Transverse colon (tissue), 3 donors: ENCODE data around the gene ATG16L1.

Experiments
- POLR2A ChIP-seq: fragments of 450-650 bp; IDR thresholded peaks from one replicate; pipeline ENCODE4 v1.6.1; 2016; ENCODE audit warnings: antibody characterized with exemption, mild to moderate bottlenecking, moderate library complexity
- TF ChIP-seq, protein P1 (sequence below), 5 experiments: fragments of 200-600 bp in 3 of 5; fragments of 450-650 bp in 2 of 5; sonication (generic) in 3 of 5; IDR thresholded peaks; 1 replicate in 2 of 5; 2 replicates in 3 of 5; pipeline ENCODE4 v1.5.1; 2016 to 2017; ENCODE audit warnings: antibody characterized with exemption in 5 of 5, inconsistent platforms in 3 of 5, mild to moderate bottlenecking in 2 of 5, moderate library complexity in 1 of 5

DNA sequence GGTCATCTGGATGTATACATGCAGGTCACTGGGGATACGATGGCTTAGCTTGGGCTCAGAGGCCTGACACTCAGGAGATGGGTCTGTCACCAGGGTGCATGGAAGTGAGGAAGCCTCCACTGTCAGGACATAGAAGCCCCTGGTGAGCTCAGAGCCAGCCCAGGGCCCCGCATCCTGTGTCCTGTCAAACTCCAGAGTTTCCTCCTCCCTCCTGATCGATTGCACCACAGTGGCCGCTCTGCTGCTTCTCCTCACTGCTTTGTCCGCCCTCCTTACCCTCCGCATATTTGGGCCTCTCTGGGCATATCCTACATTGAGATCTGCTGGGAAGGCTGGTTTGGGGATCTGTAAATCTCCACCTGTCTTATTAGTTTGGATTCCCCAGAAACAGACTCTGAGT, 37.5 kb upstream of the ATG16L1 start:
- no peak for TF ChIP-seq POLR2A
- TF ChIP-seq, protein P1, sequence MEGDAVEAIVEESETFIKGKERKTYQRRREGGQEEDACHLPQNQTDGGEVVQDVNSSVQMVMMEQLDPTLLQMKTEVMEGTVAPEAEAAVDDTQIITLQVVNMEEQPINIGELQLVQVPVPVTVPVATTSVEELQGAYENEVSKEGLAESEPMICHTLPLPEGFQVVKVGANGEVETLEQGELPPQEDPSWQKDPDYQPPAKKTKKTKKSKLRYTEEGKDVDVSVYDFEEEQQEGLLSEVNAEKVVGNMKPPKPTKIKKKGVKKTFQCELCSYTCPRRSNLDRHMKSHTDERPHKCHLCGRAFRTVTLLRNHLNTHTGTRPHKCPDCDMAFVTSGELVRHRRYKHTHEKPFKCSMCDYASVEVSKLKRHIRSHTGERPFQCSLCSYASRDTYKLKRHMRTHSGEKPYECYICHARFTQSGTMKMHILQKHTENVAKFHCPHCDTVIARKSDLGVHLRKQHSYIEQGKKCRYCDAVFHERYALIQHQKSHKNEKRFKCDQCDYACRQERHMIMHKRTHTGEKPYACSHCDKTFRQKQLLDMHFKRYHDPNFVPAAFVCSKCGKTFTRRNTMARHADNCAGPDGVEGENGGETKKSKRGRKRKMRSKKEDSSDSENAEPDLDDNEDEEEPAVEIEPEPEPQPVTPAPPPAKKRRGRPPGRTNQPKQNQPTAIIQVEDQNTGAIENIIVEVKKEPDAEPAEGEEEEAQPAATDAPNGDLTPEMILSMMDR (IDR thresholded peaks at IDR 0.05): no peak
